H9 (cell line): ENCODE data around the gene UQCC2. TPM values are rescaled to one million over a fixed set of nuclear protein-coding genes. Genes with fewer than 3 reads are reported as not detected.

Experiments used
- DNase-seq: peaks from one replicate; pipeline ENCODE4 v3.0.0-alpha.2; 2017
- H2AFZ ChIP-seq: one replicate; pipeline ENCODE4 v1.6.1; 2013; ENCODE audit warnings: mild to moderate bottlenecking, low read length, control low read depth, moderate library complexity
- H2AK5ac ChIP-seq: 2 replicates; pipeline ENCODE4 v1.6.1; 2013; ENCODE audit warnings: low read length, control low read depth, mixed read lengths; ENCODE audit not compliant: insufficient read length
- H2BK120ac ChIP-seq: one replicate; pipeline ENCODE4 v1.6.1; 2013; ENCODE audit warnings: low read depth, mild to moderate bottlenecking, low read length, control low read depth, inconsistent platforms; ENCODE audit not compliant: poor library complexity, severe bottlenecking
- H2BK12ac ChIP-seq: 2 replicates; pipeline ENCODE4 v1.6.1; 2013; ENCODE audit warnings: low read length, control low read depth, mixed read lengths, low read depth; ENCODE audit not compliant: insufficient read length
- H2BK15ac ChIP-seq: 2 replicates; pipeline ENCODE4 v1.6.1; 2013; ENCODE audit warnings: low read depth, low read length, control low read depth
- H2BK20ac ChIP-seq: one replicate; pipeline ENCODE4 v1.6.1; 2013; ENCODE audit warnings: low read depth, mild to moderate bottlenecking, low read length, control low read depth, inconsistent platforms; ENCODE audit not compliant: poor library complexity, severe bottlenecking
- H2BK5ac ChIP-seq: 2 replicates; pipeline ENCODE4 v1.6.1; 2013; ENCODE audit warnings: low read length, control low read depth, mixed read lengths; ENCODE audit not compliant: insufficient read length
- H3K14ac ChIP-seq: 2 replicates; pipeline ENCODE4 v1.6.1; 2013; ENCODE audit warnings: low read length, control low read depth; ENCODE audit not compliant: insufficient read depth
- H3K18ac ChIP-seq: 2 replicates; pipeline ENCODE4 v1.6.1; 2013; ENCODE audit warnings: low read depth, mild to moderate bottlenecking, mixed read lengths, low read length, control low read depth; ENCODE audit not compliant: insufficient read length
- H3K23ac ChIP-seq: 2 replicates; pipeline ENCODE4 v1.6.1; 2013; ENCODE audit warnings: low read length, control low read depth, mixed read lengths, low read depth; ENCODE audit not compliant: insufficient read length
- H3K23me2 ChIP-seq: 2 replicates; pipeline ENCODE4 v1.6.1; 2013; ENCODE audit warnings: low read depth, mild to moderate bottlenecking, mixed read lengths, low read length, control low read depth; ENCODE audit not compliant: insufficient read length, poor library complexity, severe bottlenecking
- H3K27ac ChIP-seq: 2 replicates; pipeline ENCODE4 v1.5.1; 2013; ENCODE audit warnings: low read length, control low read depth, mixed read lengths, low read depth; ENCODE audit not compliant: insufficient read length
- H3K27me3 ChIP-seq: 2 replicates; pipeline ENCODE4 v1.6.1; 2013; ENCODE audit warnings: low read length, control low read depth, inconsistent platforms; ENCODE audit not compliant: insufficient read depth
- H3K4ac ChIP-seq: 2 replicates; pipeline ENCODE4 v1.6.1; 2013; ENCODE audit warnings: low read depth, mild to moderate bottlenecking, control low read depth, inconsistent platforms, low read length, moderate library complexity
- H3K4me1 ChIP-seq: 2 replicates; pipeline ENCODE4 v1.6.1; 2013; ENCODE audit warnings: low read length, control low read depth, inconsistent platforms; ENCODE audit not compliant: insufficient read depth
- H3K4me2 ChIP-seq: 2 replicates; pipeline ENCODE4 v1.6.1; 2013; ENCODE audit warnings: low read length, control low read depth, mixed read lengths; ENCODE audit not compliant: insufficient read length, insufficient read depth
- H3K56ac ChIP-seq: 2 replicates; pipeline ENCODE4 v1.6.1; 2013; ENCODE audit warnings: low read depth, mild to moderate bottlenecking, mixed read lengths, low read length, control low read depth; ENCODE audit not compliant: insufficient read length
- H3K79me1 ChIP-seq: 2 replicates; pipeline ENCODE4 v1.6.1; 2013; ENCODE audit warnings: low read depth, mild to moderate bottlenecking, moderate library complexity, low read length, control low read depth, inconsistent platforms; ENCODE audit not compliant: insufficient read depth, poor library complexity, severe bottlenecking
- H3K79me2 ChIP-seq: 2 replicates; pipeline ENCODE4 v1.6.1; 2013; ENCODE audit warnings: low read length, control low read depth, inconsistent platforms; ENCODE audit not compliant: insufficient read depth
- H3K9ac ChIP-seq: 2 replicates; pipeline ENCODE4 v1.6.1; 2013; ENCODE audit warnings: low read length, control low read depth, mixed read lengths; ENCODE audit not compliant: insufficient read length; ENCODE audit errors: extremely low read depth
- H3K9me3 ChIP-seq: one replicate; pipeline ENCODE4 v1.6.1; 2013; ENCODE audit warnings: low read depth, low read length, inconsistent platforms; ENCODE audit not compliant: control insufficient read depth
- H3T11ph ChIP-seq: one replicate; pipeline ENCODE4 v1.6.1; 2013; ENCODE audit warnings: mild to moderate bottlenecking, low read length, control low read depth, inconsistent platforms
- H4K20me1 ChIP-seq: one replicate; pipeline ENCODE4 v1.6.1; 2013; ENCODE audit not compliant: control insufficient read depth, insufficient read length, insufficient read depth
- H4K5ac ChIP-seq: 2 replicates; pipeline ENCODE4 v1.6.1; 2013; ENCODE audit warnings: low read depth, mild to moderate bottlenecking, mixed read lengths, low read length, control low read depth; ENCODE audit not compliant: insufficient read length
- H4K8ac ChIP-seq: replicated peaks from 2 replicates; pipeline ENCODE4 v1.6.1; 2013; ENCODE audit warnings: low read length, control low read depth, mixed read lengths, low read depth; ENCODE audit not compliant: insufficient read length
- H4K91ac ChIP-seq: 2 replicates; pipeline ENCODE4 v1.6.1; 2013; ENCODE audit warnings: low read depth, mild to moderate bottlenecking, moderate library complexity, mixed read lengths, low read length, control low read depth; ENCODE audit not compliant: insufficient read length
- H3K27ac Mint-ChIP-seq, 3 experiments: 2 replicates in 2 of 3; 3 replicates in 1 of 3; pipeline ENCODE4 v1.8.0; 2020 to 2021; ENCODE audit warnings: mixed read lengths in 3 of 3, mild to moderate bottlenecking in 1 of 3, moderate library complexity in 1 of 3
- H3K27me3 Mint-ChIP-seq: 2 replicates; pipeline ENCODE4 v1.8.0; 2021; ENCODE audit warnings: low read depth, mild to moderate bottlenecking, moderate library complexity, mixed read lengths
- H3K36me3 Mint-ChIP-seq, 3 experiments: 2 replicates in 2 of 3; 3 replicates in 1 of 3; pipeline ENCODE4 v1.8.0; 2020 to 2021; ENCODE audit warnings: low read depth in 3 of 3, mixed read lengths in 3 of 3; ENCODE audit not compliant: insufficient read depth in 1 of 3
- H3K4me1 Mint-ChIP-seq, 2 experiments: 2 replicates each; pipeline ENCODE4 v1.8.0; 2020; ENCODE audit warnings: mixed read lengths in 2 of 2
- H3K4me3 Mint-ChIP-seq, 2 experiments: 2 replicates in 1 of 2; 3 replicates in 1 of 2; pipeline ENCODE4 v1.8.0; 2020 to 2021; ENCODE audit warnings: mild to moderate bottlenecking in 2 of 2, mixed read lengths in 2 of 2, moderate library complexity in 1 of 2
- H3K9me3 Mint-ChIP-seq, 2 experiments: 2 replicates in 1 of 2; 3 replicates in 1 of 2; pipeline ENCODE4 v1.8.0; 2020; ENCODE audit warnings: mild to moderate bottlenecking in 2 of 2, mixed read lengths in 2 of 2, moderate library complexity in 1 of 2
- CTCF ChIP-seq: fragments of 200-600 bp; sonication (generic); conservative IDR thresholded peaks from 3 replicates; pipeline ENCODE4 v1.8.0; 2021; ENCODE audit warnings: antibody characterized with exemption, mild to moderate bottlenecking
- WGBS: extraction: QIAGEN DNeasy Blood & Tissue Kit; methylation state at CpG from one replicate; pipeline ENCODE4 v1.1.7; 2013; ENCODE audit warnings: missing lambda C conversion rate, low lambda C conversion rate, mixed read lengths; ENCODE audit not compliant: insufficient read length; ENCODE audit errors: extremely low coverage; 5-methylcytosine and 5-hydroxymethylcytosine counted together
- total RNA-seq: library from RNA; stranded (reverse); gene quantifications from 2 replicates; pipeline ENCODE4 v1.2.1, GENCODE V29; 2021

Gene UQCC2
- total RNA-seq, 1 experiment from 2014 or later: 140 TPM

DNA sequence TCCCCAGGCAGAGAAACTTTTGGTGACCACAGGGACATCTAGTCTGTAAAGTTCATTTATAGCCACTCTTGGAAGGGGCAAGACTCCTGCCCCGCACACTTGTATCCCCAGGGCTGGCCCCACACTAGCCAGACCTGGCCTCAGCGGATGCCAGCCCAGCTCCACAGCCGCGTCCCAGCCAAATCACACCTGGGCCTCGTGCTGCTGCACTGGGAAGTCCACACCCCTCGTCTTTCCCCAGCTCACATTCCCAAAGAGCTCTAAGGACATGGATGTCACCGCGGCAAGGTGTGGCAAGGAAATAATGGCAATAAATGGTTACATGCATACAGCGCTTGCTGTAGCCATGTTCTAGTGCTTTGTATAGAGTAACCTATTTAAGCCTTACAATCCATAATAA is 26.7 kb upstream of the UQCC2 start:
- no peak overlapping the region for H3K27ac Mint-ChIP-seq
- no peak overlapping the region for H2BK20ac ChIP-seq
- no peak overlapping the region for H3K4me2 ChIP-seq
- no peak overlapping the region for H4K91ac ChIP-seq
- H3K9me3 ChIP-seq: no peaks in the 10 kb centered on the region
- WGBS: no CpG with 5 or more reads among the region's 9 CpGs
- no peak overlapping the region for H4K8ac ChIP-seq
- no peak overlapping the region for H2BK15ac ChIP-seq
- no peak overlapping the region for H3K9ac ChIP-seq
- no peaks in the 10 kb centered on the region for H3K4me1 ChIP-seq
- peaks cover 5 to 7% of the 10 kb centered on the region in 2 experiments for H3K4me1 Mint-ChIP-seq
- H3K14ac ChIP-seq: no peak overlapping the region
- TF ChIP-seq CTCF: no peak
- no peaks in the 10 kb centered on the region for H4K20me1 ChIP-seq
- H3K79me2 ChIP-seq: no peaks in the 10 kb centered on the region
- no peak overlapping the region for H3T11ph ChIP-seq
- H3K27me3 ChIP-seq: no peaks in the 10 kb centered on the region
- no peaks in the 10 kb centered on the region for H3K36me3 Mint-ChIP-seq
- no peak for DNase-seq
- no peak overlapping the region for H2BK12ac ChIP-seq
- H3K18ac ChIP-seq: no peak overlapping the region
- H3K9me3 Mint-ChIP-seq: no peaks in the 10 kb centered on the region
- H3K56ac ChIP-seq: no peak overlapping the region
- no peak overlapping the region for H3K27ac ChIP-seq
- H2BK120ac ChIP-seq: no peak overlapping the region
- H3K23me2 ChIP-seq: no peaks in the 10 kb centered on the region
- H3K23ac ChIP-seq: no peak overlapping the region
- peaks cover 2% of the 10 kb centered on the region for H3K27me3 Mint-ChIP-seq
- H3K79me1 ChIP-seq: no peaks in the 10 kb centered on the region
- no peak overlapping the region for H3K4me3 Mint-ChIP-seq
- H4K5ac ChIP-seq: no peak overlapping the region
- no peak overlapping the region for H2AK5ac ChIP-seq
- no peak overlapping the region for H3K4ac ChIP-seq
- H2AFZ ChIP-seq: no peak overlapping the region
- no peak overlapping the region for H2BK5ac ChIP-seq
